H1 (cell line): Measurements from ENCODE around the gene ANXA4. TPM values are rescaled to one million over a fixed set of nuclear protein-coding genes. Genes with fewer than 3 reads are reported as not detected.

Source experiments
- CBX5 ChIP-seq: fragments of 300-800, 300-1000 bp; sonication (generic); IDR thresholded peaks from 2 replicates; pipeline ENCODE4 v1.7.1; 2016; ENCODE audit warnings: antibody characterized with exemption, low read length, low read depth
- RXRA ChIP-seq: IDR thresholded peaks from 2 replicates; pipeline ENCODE4 v1.6.1; 2011; ENCODE audit warnings: low read depth, mild to moderate bottlenecking, low read length, moderate library complexity; ENCODE audit not compliant: insufficient read depth
- polyA plus RNA-seq, 7 experiments: library from polyadenylated mRNA; depleted of rRNA in 3 of 7; stranded (reverse) in 5 of 7; unstranded in 2 of 7; fragments of >200 nt in 5 of 7; fragments of 200-250 nt in 2 of 7; gene quantifications; 1 replicate in 5 of 7; 2 replicates in 1 of 7; 4 replicates in 1 of 7; pipeline versions ENCODE4 v1.2.1 to v1.2.3, GENCODE V29; 2011 to 2013; ENCODE audit warnings: missing spikeins in 2 of 7, mixed read lengths in 2 of 7
- total RNA-seq: library from RNA; stranded (reverse); fragmentation: NEBNext Ultra II Directional; extraction: Animal tissue kit (Norgen Biotek cat#: 25700); gene quantifications from 2 replicates; pipeline ENCODE4 v1.2.1, GENCODE V29; 2021
- TF ChIP-seq, protein P1 (sequence below): fragments of 300-600 bp; sonication (generic); IDR thresholded peaks from 2 replicates; pipeline ENCODE4 v1.7.1; 2012; ENCODE audit warnings: low read length, moderate library complexity, mild to moderate bottlenecking, inconsistent platforms; ENCODE audit not compliant: insufficient replicate concordance

The ANXA4 gene
- total and polyA plus RNA-seq, 2 of the 8 experiments (the other 6 are each of a cell fraction or from before 2014, with no cell fraction given), result 9.4 to 17.6 TPM

DNA sequence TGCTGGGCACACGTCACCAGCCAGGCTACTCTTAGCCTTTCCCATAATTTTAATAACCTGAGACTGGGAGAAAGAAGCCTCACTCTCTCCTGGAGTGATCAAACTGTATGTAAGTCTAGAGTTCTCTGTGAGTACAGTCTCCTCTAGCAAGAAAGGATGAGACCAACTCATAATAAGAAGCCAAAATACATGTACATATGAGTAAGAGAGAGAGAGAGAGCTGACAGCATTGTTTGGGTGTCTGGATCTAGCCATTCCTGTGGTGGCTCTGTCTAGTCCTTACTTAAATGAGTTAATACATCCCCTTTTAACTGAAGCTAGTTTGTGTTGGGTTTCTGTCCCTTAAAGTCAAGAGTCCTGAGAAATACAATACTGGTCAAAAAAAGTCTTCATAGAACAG lies 26.0 kb upstream of the ANXA4 start (continued):
- TF ChIP-seq, protein P1, sequence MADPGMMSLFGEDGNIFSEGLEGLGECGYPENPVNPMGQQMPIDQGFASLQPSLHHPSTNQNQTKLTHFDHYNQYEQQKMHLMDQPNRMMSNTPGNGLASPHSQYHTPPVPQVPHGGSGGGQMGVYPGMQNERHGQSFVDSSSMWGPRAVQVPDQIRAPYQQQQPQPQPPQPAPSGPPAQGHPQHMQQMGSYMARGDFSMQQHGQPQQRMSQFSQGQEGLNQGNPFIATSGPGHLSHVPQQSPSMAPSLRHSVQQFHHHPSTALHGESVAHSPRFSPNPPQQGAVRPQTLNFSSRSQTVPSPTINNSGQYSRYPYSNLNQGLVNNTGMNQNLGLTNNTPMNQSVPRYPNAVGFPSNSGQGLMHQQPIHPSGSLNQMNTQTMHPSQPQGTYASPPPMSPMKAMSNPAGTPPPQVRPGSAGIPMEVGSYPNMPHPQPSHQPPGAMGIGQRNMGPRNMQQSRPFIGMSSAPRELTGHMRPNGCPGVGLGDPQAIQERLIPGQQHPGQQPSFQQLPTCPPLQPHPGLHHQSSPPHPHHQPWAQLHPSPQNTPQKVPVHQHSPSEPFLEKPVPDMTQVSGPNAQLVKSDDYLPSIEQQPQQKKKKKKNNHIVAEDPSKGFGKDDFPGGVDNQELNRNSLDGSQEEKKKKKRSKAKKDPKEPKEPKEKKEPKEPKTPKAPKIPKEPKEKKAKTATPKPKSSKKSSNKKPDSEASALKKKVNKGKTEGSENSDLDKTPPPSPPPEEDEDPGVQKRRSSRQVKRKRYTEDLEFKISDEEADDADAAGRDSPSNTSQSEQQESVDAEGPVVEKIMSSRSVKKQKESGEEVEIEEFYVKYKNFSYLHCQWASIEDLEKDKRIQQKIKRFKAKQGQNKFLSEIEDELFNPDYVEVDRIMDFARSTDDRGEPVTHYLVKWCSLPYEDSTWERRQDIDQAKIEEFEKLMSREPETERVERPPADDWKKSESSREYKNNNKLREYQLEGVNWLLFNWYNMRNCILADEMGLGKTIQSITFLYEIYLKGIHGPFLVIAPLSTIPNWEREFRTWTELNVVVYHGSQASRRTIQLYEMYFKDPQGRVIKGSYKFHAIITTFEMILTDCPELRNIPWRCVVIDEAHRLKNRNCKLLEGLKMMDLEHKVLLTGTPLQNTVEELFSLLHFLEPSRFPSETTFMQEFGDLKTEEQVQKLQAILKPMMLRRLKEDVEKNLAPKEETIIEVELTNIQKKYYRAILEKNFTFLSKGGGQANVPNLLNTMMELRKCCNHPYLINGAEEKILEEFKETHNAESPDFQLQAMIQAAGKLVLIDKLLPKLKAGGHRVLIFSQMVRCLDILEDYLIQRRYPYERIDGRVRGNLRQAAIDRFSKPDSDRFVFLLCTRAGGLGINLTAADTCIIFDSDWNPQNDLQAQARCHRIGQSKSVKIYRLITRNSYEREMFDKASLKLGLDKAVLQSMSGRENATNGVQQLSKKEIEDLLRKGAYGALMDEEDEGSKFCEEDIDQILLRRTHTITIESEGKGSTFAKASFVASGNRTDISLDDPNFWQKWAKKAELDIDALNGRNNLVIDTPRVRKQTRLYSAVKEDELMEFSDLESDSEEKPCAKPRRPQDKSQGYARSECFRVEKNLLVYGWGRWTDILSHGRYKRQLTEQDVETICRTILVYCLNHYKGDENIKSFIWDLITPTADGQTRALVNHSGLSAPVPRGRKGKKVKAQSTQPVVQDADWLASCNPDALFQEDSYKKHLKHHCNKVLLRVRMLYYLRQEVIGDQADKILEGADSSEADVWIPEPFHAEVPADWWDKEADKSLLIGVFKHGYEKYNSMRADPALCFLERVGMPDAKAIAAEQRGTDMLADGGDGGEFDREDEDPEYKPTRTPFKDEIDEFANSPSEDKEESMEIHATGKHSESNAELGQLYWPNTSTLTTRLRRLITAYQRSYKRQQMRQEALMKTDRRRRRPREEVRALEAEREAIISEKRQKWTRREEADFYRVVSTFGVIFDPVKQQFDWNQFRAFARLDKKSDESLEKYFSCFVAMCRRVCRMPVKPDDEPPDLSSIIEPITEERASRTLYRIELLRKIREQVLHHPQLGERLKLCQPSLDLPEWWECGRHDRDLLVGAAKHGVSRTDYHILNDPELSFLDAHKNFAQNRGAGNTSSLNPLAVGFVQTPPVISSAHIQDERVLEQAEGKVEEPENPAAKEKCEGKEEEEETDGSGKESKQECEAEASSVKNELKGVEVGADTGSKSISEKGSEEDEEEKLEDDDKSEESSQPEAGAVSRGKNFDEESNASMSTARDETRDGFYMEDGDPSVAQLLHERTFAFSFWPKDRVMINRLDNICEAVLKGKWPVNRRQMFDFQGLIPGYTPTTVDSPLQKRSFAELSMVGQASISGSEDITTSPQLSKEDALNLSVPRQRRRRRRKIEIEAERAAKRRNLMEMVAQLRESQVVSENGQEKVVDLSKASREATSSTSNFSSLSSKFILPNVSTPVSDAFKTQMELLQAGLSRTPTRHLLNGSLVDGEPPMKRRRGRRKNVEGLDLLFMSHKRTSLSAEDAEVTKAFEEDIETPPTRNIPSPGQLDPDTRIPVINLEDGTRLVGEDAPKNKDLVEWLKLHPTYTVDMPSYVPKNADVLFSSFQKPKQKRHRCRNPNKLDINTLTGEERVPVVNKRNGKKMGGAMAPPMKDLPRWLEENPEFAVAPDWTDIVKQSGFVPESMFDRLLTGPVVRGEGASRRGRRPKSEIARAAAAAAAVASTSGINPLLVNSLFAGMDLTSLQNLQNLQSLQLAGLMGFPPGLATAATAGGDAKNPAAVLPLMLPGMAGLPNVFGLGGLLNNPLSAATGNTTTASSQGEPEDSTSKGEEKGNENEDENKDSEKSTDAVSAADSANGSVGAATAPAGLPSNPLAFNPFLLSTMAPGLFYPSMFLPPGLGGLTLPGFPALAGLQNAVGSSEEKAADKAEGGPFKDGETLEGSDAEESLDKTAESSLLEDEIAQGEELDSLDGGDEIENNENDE, result no peak
- TF ChIP-seq CBX5 (no peak), RXRA (no peak)
